Hematopoietic multipotent progenitor cell treated with erythropoietin and hydrocortisone succinate and interleukin-3 and kit ligand, for 17 days (in vitro differentiated cells): ENCODE results near the gene DPP3.
"Not testable (repeated sequence)": the region's sequence is repeated elsewhere in the genome, so short reads cannot be mapped to it uniquely, and the experiment has no call there.

Source experiments
- DNase-seq: peaks from one replicate; pipeline ENCODE4 v3.0.0-alpha.2; 2015; ENCODE audit warnings: low spot score

DPP3 gene, protein sequence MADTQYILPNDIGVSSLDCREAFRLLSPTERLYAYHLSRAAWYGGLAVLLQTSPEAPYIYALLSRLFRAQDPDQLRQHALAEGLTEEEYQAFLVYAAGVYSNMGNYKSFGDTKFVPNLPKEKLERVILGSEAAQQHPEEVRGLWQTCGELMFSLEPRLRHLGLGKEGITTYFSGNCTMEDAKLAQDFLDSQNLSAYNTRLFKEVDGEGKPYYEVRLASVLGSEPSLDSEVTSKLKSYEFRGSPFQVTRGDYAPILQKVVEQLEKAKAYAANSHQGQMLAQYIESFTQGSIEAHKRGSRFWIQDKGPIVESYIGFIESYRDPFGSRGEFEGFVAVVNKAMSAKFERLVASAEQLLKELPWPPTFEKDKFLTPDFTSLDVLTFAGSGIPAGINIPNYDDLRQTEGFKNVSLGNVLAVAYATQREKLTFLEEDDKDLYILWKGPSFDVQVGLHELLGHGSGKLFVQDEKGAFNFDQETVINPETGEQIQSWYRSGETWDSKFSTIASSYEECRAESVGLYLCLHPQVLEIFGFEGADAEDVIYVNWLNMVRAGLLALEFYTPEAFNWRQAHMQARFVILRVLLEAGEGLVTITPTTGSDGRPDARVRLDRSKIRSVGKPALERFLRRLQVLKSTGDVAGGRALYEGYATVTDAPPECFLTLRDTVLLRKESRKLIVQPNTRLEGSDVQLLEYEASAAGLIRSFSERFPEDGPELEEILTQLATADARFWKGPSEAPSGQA

GRCh38 chr11:66480117-66480938 lies at the start of gene DPP3:
DPP3 (plus strand) TSS chr11:66480434; CDS start chr11:66482201, 1,767 bp downstream.
- peak; percentile 91 for DNase-seq

GRCh38 chr11:66431287-66431686 lies 48.9 kb upstream of the DPP3 start:
- not testable (repeated sequence) for DNase-seq

- not testable (repeated sequence) for DNase-seq
Observed at GRCh38 chr11:66431871-66432329, 48.3 kb upstream of the DPP3 start.

DNA sequence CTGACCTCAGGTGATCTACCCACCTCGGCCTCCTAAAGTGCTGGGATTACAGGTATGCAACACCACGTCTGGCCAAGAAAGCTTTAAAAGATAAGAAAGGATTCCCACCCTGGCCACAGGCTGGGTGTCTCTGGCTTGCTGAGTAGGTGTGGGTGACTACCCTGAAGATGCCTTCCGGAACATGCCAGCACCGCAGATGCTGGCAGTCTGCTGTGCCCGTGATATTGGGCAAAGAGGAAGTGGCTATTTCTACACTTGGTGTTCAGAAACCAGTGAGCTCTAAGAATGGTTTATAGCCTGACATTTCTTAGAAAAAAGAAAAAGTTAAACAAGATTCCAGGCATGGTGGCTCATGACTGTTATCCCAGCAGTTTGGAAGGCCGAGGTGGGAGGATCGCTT lies 47.6 kb upstream of the DPP3 start:
- no peak for DNase-seq

DNA sequence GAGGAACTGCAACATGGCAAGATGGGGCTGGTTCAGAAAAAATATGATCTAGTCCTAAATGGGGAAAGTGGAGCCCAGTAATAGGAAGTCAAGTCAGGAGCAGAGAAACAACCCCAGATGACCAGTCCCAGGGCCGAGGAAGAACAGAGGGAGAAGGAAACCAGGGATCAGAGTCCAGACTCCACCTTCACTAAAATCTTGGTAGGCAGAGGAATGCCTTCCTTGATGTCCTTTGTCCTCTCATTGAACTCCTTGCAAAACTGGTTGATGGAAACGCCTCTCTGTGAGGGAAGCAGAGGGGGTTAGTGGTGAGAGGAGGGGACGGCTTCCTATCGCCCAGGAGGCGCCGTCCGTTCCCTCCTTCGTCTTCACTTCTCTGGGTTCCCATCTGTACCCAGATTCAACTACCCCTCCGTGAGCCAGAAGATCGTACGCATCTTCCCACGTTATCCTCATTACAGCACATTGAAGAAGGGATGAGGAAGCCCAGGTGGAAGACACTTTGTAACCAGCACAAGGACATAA lies 42.2 kb upstream of the DPP3 start:
- DNase-seq, result no peak

GRCh38 chr11:66438504-66439466 lies 41.4 kb upstream of the DPP3 start, which contains the start of gene MRPL11:
MRPL11 (minus strand) TSS chr11:66438848; CDS start chr11:66438754, 94 bp downstream.
- DNase-seq, result peak; percentile 96

DNA sequence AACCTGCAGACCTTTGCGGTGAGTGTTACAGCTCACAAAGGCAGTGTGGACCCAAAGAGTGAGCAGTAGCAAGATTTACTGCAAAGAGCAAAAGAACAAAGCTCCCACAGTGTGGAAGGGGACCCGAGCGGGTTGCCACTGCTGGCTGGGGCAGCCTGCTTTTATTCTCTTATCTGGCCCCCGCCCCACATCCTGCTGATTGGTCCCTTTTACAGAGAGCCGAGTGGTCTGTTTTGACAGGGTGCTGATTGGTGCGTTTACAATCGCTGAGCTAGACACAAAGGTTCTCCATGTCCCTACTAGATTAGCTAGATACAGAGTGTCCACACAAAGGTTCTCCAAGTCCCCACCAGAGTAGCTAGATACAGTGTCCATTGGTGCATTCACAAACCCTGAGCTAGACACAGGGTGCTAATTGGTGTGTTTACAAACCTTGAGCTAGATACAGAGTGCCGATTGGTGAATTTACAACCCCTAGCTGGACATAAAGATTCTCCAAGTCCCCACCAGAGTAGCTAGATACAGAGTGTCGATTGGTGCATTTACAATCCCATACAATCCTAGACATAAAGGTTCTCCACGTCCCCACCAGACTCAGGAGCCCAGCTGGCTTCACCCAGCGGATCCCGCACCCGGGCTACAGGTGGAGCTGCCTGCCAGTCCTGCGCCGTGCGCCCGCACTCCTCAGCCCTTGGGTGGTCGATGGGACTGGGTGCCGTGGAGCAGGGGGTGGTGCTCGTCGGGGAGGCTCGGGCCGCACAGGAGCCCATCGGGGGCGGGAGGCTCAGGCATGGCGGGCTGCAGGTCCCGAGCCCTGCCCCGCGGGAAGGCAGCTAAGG lies 39.9 kb upstream of the DPP3 start:
- DNase-seq, result not testable (repeated sequence)

DNA sequence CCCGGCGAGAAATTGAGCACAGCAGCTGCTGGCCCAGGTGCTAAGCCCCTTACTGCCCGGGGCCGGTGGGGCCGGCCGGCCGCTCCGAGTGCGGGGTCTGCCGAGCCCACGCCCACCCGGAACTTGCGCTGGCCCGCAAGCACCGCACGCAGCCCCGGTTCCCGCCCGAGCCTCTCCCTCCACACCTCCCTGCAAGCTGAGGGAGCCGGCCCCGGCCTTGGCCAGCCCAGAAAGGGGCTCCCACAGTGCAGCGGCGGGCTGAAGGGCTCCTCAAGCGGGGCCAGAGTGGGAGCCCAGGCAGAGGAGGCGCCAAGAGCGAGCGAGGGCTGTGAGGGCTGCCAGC lies 39.3 kb upstream of the DPP3 start:
- not testable (repeated sequence) for DNase-seq

DNA sequence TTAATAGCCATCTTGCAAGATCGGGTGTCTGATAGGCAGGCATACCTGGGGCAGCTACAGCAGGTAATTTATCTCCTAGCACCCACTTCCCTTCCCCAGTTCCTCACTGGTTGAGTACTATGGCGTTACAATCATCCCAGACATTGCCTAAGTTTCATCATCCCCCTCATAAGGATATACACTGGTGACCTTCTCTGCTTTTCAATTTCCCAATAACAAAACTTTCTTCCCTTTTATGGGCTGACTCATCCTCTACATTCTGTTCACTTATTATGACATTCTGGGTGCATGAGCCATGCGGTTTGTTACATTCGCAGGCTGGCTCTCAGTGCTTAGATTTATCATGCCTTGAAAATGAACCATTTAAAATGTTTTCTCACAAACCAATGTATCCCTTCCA lies 36.6 kb upstream of the DPP3 start:
- DNase-seq, result no peak

- no peak for DNase-seq
Observed at GRCh38 chr11:66447012-66447411, 33.2 kb upstream of the DPP3 start.

GRCh38 chr11:66448523-66448922 lies 31.7 kb upstream of the DPP3 start:
- no peak for DNase-seq

- DNase-seq, result no peak
Observed at GRCh38 chr11:66450560-66450959, 29.7 kb upstream of the DPP3 start.

DNA sequence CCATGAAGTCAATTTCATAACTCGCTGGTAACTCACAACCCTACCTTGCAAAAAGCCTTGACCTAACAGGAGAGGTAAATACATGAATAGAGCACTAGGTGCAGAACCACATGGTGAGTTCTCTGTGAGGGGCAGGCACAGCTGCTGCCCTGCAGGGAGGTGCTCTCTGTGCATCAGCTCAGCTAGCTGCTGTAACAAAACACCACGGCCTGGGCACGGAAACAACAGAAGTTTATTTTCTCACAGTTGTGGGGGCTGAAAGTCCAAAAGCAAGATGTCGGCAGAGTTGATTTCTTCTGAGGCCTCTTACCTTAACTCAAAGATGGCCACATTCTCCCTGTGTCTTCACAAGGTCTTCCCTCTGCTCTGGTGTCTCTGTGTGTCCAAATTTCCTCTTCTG lies 28.6 kb upstream of the DPP3 start:
- DNase-seq, result no peak

GRCh38 chr11:66454247-66454646 lies 26.0 kb upstream of the DPP3 start:
- no peak for DNase-seq

DNA sequence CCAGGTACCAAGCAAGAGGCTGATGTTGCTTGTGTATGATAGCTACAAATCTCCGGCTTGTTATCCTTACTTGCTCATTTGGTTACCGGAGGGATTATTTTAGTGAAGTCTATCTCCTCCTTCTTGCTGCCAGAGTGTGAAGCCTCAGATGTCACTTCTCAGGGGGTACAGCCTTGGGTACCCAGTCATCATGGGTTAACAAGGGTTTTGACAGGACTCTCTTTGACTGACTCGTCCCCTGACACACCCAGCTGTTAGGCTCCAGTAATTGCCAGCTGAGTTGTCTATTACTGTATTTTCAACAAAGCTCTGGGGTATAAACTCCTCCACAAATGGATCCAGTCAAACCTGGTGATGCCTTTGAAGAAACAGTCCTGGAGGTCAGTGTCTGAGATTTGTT lies 25.4 kb upstream of the DPP3 start:
- DNase-seq, result no peak

DNA sequence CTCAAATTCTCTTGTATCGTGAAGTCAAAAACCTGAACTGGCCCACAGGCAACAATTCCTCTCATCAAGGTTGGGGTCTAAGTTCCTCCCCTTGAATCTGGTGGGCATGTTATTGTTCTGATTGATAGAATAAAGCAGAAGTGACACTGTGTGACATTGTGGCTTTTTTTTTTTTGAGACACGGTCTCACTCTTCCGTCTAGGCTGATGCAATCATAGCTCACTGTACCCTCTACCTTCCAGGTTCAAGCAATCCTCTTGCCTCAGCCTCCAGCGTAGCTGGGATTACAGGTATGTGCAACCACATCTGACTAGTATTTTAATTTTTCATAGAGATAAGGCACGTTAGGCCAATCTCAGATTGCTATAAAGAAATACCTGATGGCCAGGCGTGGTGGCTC lies 22.4 kb upstream of the DPP3 start:
- DNase-seq, result no peak

- DNase-seq, result no peak
Observed at GRCh38 chr11:66459138-66459778, 21.0 kb upstream of the DPP3 start.

GRCh38 chr11:66462010-66462409 lies 18.2 kb upstream of the DPP3 start:
- DNase-seq, result no peak

DNA sequence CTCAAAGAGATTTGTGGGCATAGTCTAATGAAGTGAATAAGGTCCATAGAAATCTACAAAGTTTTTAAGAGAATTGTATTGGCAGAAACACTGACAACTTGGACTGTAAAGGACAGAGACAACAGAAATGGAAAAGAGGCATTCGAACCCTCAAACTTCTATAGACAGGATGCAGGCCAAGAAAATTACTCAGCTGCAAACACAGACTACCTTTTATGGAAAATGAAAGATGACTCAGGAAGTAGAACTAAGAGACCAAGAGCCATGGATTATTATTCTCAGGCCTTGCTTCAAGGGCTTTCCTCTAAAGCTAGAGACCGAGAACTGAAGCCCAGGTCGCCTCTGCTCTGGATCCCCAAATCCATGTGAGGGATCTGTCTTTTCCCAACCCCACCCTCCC lies 17.3 kb upstream of the DPP3 start:
- no peak for DNase-seq

GRCh38 chr11:66464116-66464515 lies 16.1 kb upstream of the DPP3 start:
- not testable (repeated sequence) for DNase-seq
